ENCODE results near the gene EPHB2.
"Not testable (repeated sequence)": the region's sequence is repeated elsewhere in the genome, so short reads cannot be mapped to it uniquely, and the experiment has no call there.

Gene EPHB2

DNA sequence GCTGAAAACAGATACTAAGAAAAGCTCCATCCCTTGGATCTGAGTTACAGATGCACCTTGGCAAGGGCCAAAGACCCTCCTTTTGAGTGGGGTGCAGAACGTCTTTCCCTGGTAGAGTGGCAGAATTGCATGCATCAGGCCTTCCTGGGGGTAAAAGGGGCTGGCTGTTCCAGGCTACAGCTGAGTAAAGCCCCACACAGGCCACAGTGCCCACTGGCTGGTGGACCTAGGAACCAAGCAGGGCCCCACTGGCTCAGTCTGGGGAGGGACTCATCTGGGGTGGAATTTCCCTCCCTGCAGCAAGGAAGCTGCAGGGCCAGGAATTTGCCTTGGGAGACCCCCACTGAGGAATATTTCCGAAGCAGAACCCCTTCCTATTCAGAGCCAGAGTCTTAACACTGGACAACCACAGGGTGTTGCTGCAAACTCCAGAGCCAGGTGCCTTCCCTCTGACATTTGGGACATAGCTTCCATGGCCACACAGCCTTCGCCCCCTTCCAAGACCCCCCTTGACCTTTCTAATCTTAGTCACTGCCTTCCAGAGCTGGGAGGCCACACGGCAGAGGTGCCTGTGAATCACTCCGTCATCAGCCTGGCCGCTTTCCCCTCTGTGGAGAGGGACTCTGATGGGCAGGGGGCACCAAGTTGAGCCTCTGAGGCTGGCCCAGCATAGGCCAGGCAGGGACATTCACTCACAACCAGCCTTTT lies 209.5 kb downstream of the EPHB2 start:
- DNase-seq, result no peak

DNA sequence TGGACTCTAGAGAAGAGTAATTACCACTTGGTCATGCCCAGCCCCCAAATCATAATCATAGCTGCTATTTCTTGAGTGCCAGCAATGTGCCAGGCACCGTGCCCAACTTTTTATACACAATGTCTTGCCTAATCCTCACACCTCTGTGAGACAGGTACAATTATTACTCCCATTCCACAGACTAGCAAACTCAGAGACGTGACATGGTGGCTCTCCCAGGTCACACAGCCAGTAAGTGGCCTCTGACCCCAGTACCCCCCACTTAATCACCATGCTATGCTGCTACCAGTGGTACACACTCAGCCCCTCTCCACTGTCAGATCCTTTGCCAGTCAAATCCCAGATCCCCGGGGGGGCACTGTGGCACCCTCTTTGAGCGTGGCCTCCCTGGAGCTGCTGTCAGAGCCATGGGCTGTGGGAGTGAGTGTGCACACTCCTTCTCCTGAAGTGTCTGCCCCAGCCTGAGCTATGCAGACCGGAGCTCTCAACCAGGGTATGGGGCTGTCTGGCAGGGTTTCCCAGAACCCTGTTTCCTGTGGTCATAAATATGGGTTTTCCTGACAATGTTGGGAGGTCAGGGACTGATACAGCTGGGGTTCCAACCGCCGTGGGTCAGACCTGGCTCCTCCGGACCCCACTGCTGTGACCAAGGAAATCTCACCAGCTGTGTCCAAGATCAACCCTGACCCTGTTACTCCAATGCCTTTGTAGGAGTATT lies 210.3 kb downstream of the EPHB2 start:
- DNase-seq, result no peak

GRCh38 chr1:22921452-22922126 lies 210.9 kb downstream of the EPHB2 start:
- no peak for DNase-seq

DNA sequence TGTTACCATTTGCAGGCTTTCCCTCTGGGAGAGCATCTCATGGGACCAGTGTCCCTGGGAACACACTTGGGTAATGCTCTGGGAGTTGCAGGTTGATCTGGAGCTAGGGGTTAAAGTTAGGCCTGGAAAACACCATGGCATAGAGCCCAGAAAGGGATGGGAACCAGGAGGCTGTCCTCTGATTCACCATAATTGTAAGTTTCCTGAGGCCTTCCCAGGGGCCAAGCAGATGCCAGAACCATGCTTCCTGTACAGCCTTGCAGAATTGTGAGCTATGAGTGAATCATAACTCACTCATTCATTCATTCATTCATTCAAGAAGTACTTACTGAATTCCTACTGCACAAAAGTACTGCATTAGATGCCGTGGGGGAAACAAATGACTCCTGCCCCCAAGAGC lies 212.0 kb downstream of the EPHB2 start:
- no peak for DNase-seq

DNA sequence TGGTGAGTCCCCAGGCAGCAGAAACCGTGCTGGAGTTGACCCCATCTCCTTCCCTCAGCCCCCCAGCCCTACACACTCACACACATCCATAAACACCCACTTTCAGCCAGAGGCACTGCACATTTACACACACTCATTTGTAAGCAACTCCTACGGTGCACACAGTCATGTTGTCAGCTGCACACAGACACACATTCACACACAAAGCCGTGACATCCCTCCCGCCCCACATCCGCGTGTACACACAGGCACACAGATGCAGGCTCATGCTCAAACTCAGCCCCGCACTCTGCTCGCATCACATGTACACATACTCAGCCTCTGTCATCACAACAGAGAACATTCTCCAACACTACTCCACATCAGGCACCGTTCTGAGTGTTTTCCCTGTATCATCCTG lies 214.5 kb downstream of the EPHB2 start:
- DNase-seq, result no peak

GRCh38 chr1:22930240-22930912 lies 219.7 kb downstream of the EPHB2 start:
- DNase-seq, result no peak

GRCh38 chr1:22932803-22933470 lies 222.3 kb downstream of the EPHB2 start:
- DNase-seq, result no peak

DNA sequence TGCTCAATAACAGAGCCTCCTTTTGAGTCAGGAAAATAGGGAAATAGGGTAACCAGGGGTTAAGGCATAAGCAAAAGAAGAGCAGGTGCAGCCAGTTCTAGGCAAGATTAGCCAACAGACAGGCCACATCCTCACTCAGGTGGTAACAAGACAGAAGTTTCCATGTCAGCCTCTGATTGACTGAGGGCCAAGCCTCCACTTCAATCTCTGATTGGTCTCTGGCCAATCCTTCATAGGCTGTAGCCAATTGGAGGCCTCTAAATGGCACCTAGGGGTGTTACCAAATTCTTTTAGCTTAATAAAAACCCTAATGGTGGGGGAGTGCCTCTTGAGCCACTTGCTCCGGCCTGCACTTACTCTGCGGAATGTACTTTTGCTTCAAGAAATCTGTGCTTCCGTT lies 224.8 kb downstream of the EPHB2 start:
- no peak for DNase-seq

GRCh38 chr1:22936681-22937080 lies 226.0 kb downstream of the EPHB2 start:
- no peak for DNase-seq

- no peak for DNase-seq
Measured at GRCh38 chr1:22941257-22941656, 230.6 kb downstream of the EPHB2 start.

DNA sequence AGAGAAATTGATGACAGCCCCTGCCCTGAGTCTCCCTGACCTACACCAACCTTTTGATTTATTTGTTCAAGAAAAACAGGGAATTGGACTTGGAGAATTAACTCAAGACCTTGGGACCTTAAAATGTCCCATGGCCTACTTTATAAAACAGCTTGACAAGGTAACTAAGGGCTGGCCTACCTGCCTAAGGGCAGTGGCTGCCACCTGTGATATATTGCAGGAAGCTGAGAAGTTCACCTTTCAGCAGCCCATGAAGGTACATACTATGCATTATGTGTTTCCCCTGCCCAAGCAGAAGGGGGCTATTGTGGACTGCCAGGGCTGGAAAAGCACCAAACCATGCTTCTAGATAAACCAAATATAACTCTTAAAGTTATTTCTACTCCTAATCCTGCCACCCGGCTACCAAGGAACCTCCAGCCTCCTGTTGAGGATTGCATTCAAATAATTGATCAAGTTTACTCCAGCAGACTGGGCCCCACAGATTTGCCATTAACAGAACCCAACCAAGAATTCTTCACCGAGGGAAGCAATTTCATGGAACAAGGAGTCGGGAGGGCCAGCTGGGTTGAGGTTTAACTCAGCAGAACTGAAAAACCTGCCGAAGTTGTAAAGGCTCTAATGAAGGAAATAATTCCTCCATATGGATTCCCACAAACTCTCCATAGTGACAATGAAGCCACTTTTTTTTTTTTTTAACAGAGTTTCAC lies 233.9 kb downstream of the EPHB2 start:
- no peak for DNase-seq

DNA sequence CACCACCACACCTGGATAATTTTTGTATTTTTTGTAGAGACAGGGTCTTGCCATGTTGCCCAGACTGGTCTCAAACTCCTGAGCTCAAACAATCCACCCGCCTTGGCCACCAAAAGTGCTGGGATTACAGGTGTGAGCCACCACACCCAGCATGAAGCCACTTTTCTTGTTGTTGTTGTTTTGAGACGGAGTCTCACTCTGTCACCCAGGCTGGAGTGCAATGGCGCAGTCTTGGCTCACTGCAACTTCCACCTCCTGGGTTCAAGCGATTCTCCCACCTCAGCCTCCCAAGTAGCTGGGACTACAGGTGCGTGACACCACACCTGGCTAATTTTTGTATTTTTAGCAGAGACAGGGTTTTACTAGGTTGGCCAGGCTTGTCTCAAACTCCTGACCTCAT lies 234.5 kb downstream of the EPHB2 start:
- DNase-seq, result not testable (repeated sequence)

GRCh38 chr1:22949822-22950331 lies 239.2 kb downstream of the EPHB2 start:
- DNase-seq, result no peak

GRCh38 chr1:22951796-22952195 lies 241.2 kb downstream of the EPHB2 start:
- DNase-seq, result no peak

- DNase-seq, result no peak
Measured at GRCh38 chr1:22952694-22953056, 242.0 kb downstream of the EPHB2 start.

GRCh38 chr1:22953057-22953739 lies 242.6 kb downstream of the EPHB2 start:
- no peak for DNase-seq

DNA sequence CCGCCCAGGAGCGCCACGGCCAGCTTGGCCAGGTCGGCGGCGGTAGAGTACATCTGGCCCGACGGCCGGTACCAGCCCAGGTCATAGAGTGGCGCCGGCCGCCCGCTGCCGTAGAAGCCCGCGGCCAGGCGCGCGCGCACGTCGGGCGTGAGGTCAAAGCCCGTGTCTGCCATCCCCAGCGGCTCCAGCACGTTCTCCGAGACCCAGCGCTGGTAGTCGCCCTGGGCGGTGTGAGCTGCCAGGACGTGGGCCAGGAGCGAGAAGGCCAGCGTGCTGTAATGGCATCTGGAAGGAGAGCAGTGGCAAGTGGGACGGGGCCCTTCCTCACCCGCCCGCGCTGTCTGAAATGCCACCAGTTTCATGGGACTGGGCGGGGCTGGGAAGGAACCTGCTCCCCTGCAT lies 243.1 kb downstream of the EPHB2 start:
- DNase-seq, result no peak

DNA sequence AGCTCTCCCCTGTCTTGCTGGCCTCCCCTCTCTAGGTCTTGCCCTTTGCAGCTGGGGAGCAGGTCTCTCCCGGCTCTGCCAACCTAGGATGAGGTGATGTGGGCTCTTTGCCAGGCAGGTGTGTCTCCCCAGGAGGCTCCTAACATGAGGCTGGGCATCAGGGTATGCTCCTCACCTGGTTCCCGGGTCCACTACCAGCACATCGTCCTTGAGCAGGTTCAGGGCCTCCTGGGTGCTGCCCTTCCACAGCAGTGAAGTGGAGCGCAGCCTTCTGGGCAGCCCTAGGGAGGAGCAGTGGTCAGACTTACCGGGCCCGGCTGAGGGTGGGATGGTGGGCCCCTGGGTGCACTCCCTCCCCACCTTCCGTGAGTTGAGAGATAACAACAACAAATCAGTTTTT lies 244.5 kb downstream of the EPHB2 start:
- DNase-seq, result no peak

DNA sequence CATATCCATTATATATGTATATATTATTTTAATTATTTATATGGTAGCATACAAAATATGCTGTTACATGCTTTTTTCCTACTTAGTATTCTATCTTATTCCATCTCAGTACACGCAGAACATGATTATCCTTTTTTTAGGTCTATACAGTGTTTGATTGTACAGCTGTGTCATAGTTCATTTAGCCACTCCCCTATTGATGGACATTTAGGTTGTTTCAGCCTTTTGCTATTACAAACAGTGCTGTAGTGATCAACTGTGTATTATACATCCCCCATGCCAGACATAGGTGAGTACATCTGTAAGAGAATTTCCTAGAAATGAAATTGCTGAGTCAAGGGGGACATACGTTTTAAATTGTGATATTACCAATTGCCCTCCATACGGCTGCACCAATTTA lies 246.4 kb downstream of the EPHB2 start:
- no peak for DNase-seq

DNA sequence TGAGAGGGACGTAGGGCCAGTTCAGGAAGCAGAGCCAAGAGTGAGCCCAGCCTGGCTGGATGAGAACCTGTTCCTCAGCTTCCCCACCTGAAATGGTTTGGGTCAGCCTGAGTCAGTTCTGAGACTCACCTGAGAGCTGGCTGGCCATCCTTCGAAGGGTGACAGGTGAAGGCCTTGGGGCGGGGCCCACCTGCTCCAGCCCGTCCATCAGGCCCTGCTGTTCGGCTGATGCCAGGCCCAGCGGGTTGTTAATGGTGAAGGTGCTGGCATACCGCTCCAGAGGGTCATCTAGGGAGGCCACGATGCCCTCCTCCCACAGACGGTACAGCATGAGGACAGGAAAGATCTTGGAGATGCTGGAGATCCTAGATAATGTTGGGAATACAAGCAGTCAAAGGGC lies 247.9 kb downstream of the EPHB2 start:
- no peak for DNase-seq

DNA sequence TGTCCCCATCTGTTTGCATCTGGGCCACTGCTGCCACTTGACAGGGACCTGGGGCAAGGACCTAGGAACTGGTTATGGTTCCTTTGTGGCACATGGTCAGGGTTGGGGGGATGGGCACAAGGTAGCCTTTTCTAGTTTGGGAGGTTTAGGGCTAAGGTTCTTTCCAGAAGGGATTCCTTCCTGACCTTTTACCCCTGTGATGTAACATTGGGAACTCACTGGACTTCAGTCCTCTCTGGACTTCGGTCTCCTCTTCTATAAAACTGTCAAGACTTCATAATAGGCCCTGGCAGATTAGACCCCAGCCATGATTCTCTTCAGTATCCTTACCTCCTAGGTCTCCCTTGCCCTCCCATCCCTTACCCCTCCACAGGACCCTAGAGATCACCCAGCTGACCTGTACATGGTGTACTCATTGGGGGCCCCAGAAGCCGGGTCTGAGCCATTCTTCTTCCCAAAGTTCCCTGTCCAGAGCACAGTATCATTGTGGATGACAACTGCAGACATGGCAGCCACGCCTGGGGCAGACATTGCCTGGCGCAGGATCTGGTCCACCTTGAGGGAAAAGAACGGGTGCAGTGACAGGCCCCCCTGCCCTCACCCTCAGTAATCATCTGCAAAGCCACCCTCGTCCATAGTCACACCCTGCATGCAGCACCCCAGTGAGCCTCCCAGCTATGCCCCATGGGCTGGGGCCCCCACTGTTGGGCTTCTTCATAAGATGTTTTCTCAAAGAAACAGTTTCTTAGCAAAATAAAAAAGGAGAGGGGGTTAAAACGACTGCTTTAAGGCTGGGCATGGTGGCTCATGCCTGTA lies 249.1 kb downstream of the EPHB2 start:
- no peak for DNase-seq

All from activated naive CD4-positive, alpha-beta T cell (primary cell).